Measurements from ENCODE around the gene SERPINE1.
"Not testable (repeated sequence)": the region's sequence is repeated elsewhere in the genome, so short reads cannot be mapped to it uniquely, and the experiment has no call there.

The SERPINE1 gene

GRCh38 chr7:101112233-101112632 is 14.7 kb upstream of the SERPINE1 start:
- Mint-ChIP-seq H3K27me3 (peaks cover 22% of the 10 kb centered on the region), H3K27ac (no peak overlapping the region), H3K4me1 (peaks cover 13% of the 10 kb centered on the region), H3K4me3 (no peak overlapping the region), H3K9me3 (no peaks in the 10 kb centered on the region), H3K36me3 (no peaks in the 10 kb centered on the region)
- ATAC-seq, result no peak

- H3K27ac Mint-ChIP-seq, H3K4me1 Mint-ChIP-seq, ATAC-seq, H3K9me3 Mint-ChIP-seq, H3K4me3 Mint-ChIP-seq, H3K36me3 Mint-ChIP-seq: not testable (repeated sequence)
- peaks cover 19% of the 10 kb centered on the region for H3K27me3 Mint-ChIP-seq
These were observed 13.8 kb upstream of the SERPINE1 start for GRCh38 chr7:101113140-101113539.

GRCh38 chr7:101113836-101114235 is 13.1 kb upstream of the SERPINE1 start:
- no peaks in the 10 kb centered on the region for H3K36me3 Mint-ChIP-seq
- H3K27me3 Mint-ChIP-seq, result peaks cover 26% of the 10 kb centered on the region
- H3K9me3 Mint-ChIP-seq, result no peaks in the 10 kb centered on the region
- no peak overlapping the region for H3K4me3 Mint-ChIP-seq
- H3K27ac Mint-ChIP-seq, result no peak overlapping the region
- no peaks in the 10 kb centered on the region for H3K4me1 Mint-ChIP-seq
- ATAC-seq, result no peak

- H3K36me3 Mint-ChIP-seq, result no peaks in the 10 kb centered on the region
These were observed 12.4 kb upstream of the SERPINE1 start for GRCh38 chr7:101114492-101114891.

GRCh38 chr7:101115215-101115614 is 11.7 kb upstream of the SERPINE1 start:
- Mint-ChIP-seq H3K27ac (no peak overlapping the region), H3K9me3 (no peaks in the 10 kb centered on the region), H3K36me3 (no peaks in the 10 kb centered on the region), H3K4me3 (no peak overlapping the region), H3K27me3 (peaks cover 39% of the 10 kb centered on the region), H3K4me1 (no peaks in the 10 kb centered on the region)
- no peak for ATAC-seq

More at GRCh38 chr7:101114492-101114891, 12.4 kb upstream of the SERPINE1 start:
- Mint-ChIP-seq H3K9me3 (no peaks in the 10 kb centered on the region), H3K27me3 (peaks cover 32% of the 10 kb centered on the region), H3K4me1 (no peaks in the 10 kb centered on the region), H3K27ac (no peak overlapping the region), H3K4me3 (no peak overlapping the region)
- ATAC-seq, result no peak

GRCh38 chr7:101116898-101117297 is 10.0 kb upstream of the SERPINE1 start:
- ATAC-seq, result no peak
- H3K4me1 Mint-ChIP-seq, result peaks cover 3% of the 10 kb centered on the region
- H3K36me3 Mint-ChIP-seq, result no peaks in the 10 kb centered on the region
- H3K9me3 Mint-ChIP-seq, result no peaks in the 10 kb centered on the region
- peaks cover 55% of the 10 kb centered on the region for H3K27me3 Mint-ChIP-seq
- no peak overlapping the region for H3K4me3 Mint-ChIP-seq
- no peak overlapping the region for H3K27ac Mint-ChIP-seq

- Mint-ChIP-seq H3K9me3 (no peaks in the 10 kb centered on the region), H3K4me3 (no peak overlapping the region), H3K27me3 (peaks cover 61% of the 10 kb centered on the region), H3K27ac (no peak overlapping the region), H3K4me1 (peaks cover 12% of the 10 kb centered on the region), H3K36me3 (no peaks in the 10 kb centered on the region)
- no peak for ATAC-seq
These were observed 8.0 kb upstream of the SERPINE1 start for GRCh38 chr7:101118856-101119255.

- H3K4me3 Mint-ChIP-seq, result no peak overlapping the region
- H3K9me3 Mint-ChIP-seq, result no peaks in the 10 kb centered on the region
- ATAC-seq, result no peak
- H3K36me3 Mint-ChIP-seq, result no peaks in the 10 kb centered on the region
- H3K4me1 Mint-ChIP-seq, result peaks cover 19% of the 10 kb centered on the region
- H3K27ac Mint-ChIP-seq, result no peak overlapping the region
- peaks cover 69% of the 10 kb centered on the region for H3K27me3 Mint-ChIP-seq
These were observed 7.0 kb upstream of the SERPINE1 start for GRCh38 chr7:101119876-101120275.

GRCh38 chr7:101120315-101120714 is 6.6 kb upstream of the SERPINE1 start:
- Mint-ChIP-seq H3K4me3 (no peak overlapping the region), H3K36me3 (no peaks in the 10 kb centered on the region), H3K27me3 (peaks cover 73% of the 10 kb centered on the region), H3K27ac (no peak overlapping the region), H3K9me3 (no peaks in the 10 kb centered on the region), H3K4me1 (peaks cover 23% of the 10 kb centered on the region)
- no peak for ATAC-seq

GRCh38 chr7:101121631-101121990 is 5.3 kb upstream of the SERPINE1 start:
- peak overlapping the region; percentile 81 for H3K27ac Mint-ChIP-seq
- not testable (repeated sequence) for H3K9me3 Mint-ChIP-seq, ATAC-seq, H3K36me3 Mint-ChIP-seq
- peaks cover 80% of the 10 kb centered on the region for H3K27me3 Mint-ChIP-seq
- H3K4me1 Mint-ChIP-seq, result peaks cover 31% of the 10 kb centered on the region
- H3K4me3 Mint-ChIP-seq, result peak overlapping the region; percentile 74

- Mint-ChIP-seq H3K27ac (peak overlapping the region; percentile 81), H3K27me3 (peaks cover 80% of the 10 kb centered on the region), H3K36me3 (no peaks in the 10 kb centered on the region), H3K9me3 (no peaks in the 10 kb centered on the region), H3K4me1 (peaks cover 38% of the 10 kb centered on the region), H3K4me3 (peak overlapping the region; percentile 74)
- ATAC-seq, result no peak
These were observed 4.6 kb upstream of the SERPINE1 start for GRCh38 chr7:101121991-101122932.

GRCh38 chr7:101122933-101123702 is 3.8 kb upstream of the SERPINE1 start:
- Mint-ChIP-seq H3K27ac (no peak overlapping the region), H3K4me3 (no peak overlapping the region), H3K36me3 (no peaks in the 10 kb centered on the region), H3K27me3 (peaks cover 85% of the 10 kb centered on the region), H3K4me1 (peaks cover 45% of the 10 kb centered on the region), H3K9me3 (no peaks in the 10 kb centered on the region)
- ATAC-seq, result no peak

- Mint-ChIP-seq H3K9me3 (no peaks in the 10 kb centered on the region), H3K27me3 (peaks cover 85% of the 10 kb centered on the region), H3K4me3 (no peak overlapping the region), H3K4me1 (peaks cover 45% of the 10 kb centered on the region), H3K36me3 (no peaks in the 10 kb centered on the region), H3K27ac (no peak overlapping the region)
- ATAC-seq, result no peak
These were observed 3.2 kb upstream of the SERPINE1 start for GRCh38 chr7:101123703-101124068.

GRCh38 chr7:101124376-101125056 is 2.4 kb upstream of the SERPINE1 start:
- no peak overlapping the region for H3K4me3 Mint-ChIP-seq
- no peaks in the 10 kb centered on the region for H3K9me3 Mint-ChIP-seq
- no peak for ATAC-seq
- H3K36me3 Mint-ChIP-seq, result no peaks in the 10 kb centered on the region
- H3K4me1 Mint-ChIP-seq, result peaks cover 45% of the 10 kb centered on the region
- peaks cover 83% of the 10 kb centered on the region for H3K27me3 Mint-ChIP-seq
- H3K27ac Mint-ChIP-seq, result no peak overlapping the region

- Mint-ChIP-seq H3K27me3 (peaks cover 78% of the 10 kb centered on the region), H3K27ac (peak overlapping the region; percentile 36)
- ATAC-seq, result peak; percentile 78
These were observed 784 bp upstream of the SERPINE1 start for GRCh38 chr7:101125989-101126650.

More at GRCh38 chr7:101125989-101126650, 784 bp upstream of the SERPINE1 start:
- no peaks in the 10 kb centered on the region for H3K9me3 Mint-ChIP-seq
- peaks cover 45% of the 10 kb centered on the region for H3K4me1 Mint-ChIP-seq
- no peaks in the 10 kb centered on the region for H3K36me3 Mint-ChIP-seq
- peak overlapping the region; percentile 22 for H3K4me3 Mint-ChIP-seq

All from stimulated activated memory B cell treated with anti-CD40 and anti-IgM and Interleukin-4, amounts not matched to agents 10 μg/mL and 1 μg/mL and 100 μg/mL, for 72 hours (primary cell).